CD4-positive, alpha-beta T cell (primary cell): ENCODE results near the gene LEF1. TPM values are rescaled to one million over a fixed set of nuclear protein-coding genes. Genes with fewer than 3 reads are reported as not detected.

Experiments
- ATAC-seq: fragments of 200-7000 bp; cut with Tn5 transposase; one replicate; pipeline ENCODE4 v1.10.0; 2022; ENCODE audit warnings: mild to moderate bottlenecking; ENCODE audit not compliant: poor library complexity
- CTCF ChIA-PET: fragments of 350-600 bp; sonication (Branson Sonifier 250); formaldehyde crosslinking; loops from one replicate; lab custom pipeline; 2021; ENCODE audit warnings: antibody characterized with exemption, inconsistent platforms; lab: Charles Lee
- POLR2A ChIA-PET: fragments of 350-600 bp; sonication (Branson Sonifier 250); formaldehyde crosslinking; loops from one replicate; lab custom pipeline; 2021; ENCODE audit warnings: antibody characterized with exemption, inconsistent platforms; lab: Charles Lee
- DNase-seq, 14 experiments: peaks; one replicate each; pipeline ENCODE4 v3.0.0-alpha.2; 2013 to 2020; ENCODE audit warnings: mixed read lengths in 2 of 14
- H3K27ac ChIP-seq, 2 donors: one replicate each; pipeline versions ENCODE4 v1.5.1 to v1.7.0; 2013; ENCODE audit warnings: low read length in 2 of 2, low read depth in 1 of 2, mild to moderate bottlenecking in 1 of 2
- H3K27me3 ChIP-seq, 2 experiments: 1 replicate in 1 of 2; 2 replicates in 1 of 2; pipeline versions ENCODE4 v1.6.1 to v1.7.0; 2013; ENCODE audit warnings: low read length in 2 of 2, control low read depth in 1 of 2, mild to moderate bottlenecking in 1 of 2, moderate library complexity in 1 of 2; ENCODE audit not compliant: insufficient read depth in 2 of 2, control insufficient read depth in 1 of 2
- H3K36me3 ChIP-seq: one replicate; pipeline ENCODE4 v1.6.1; 2013; ENCODE audit warnings: low read length, control low read depth; ENCODE audit not compliant: insufficient read depth
- H3K4me1 ChIP-seq: one replicate; pipeline ENCODE4 v1.6.1; 2013; ENCODE audit warnings: low read length, control low read depth; ENCODE audit not compliant: insufficient read depth
- H3K4me3 ChIP-seq: one replicate; pipeline ENCODE4 v1.5.1; 2013; ENCODE audit warnings: mild to moderate bottlenecking, low read length, moderate library complexity
- H3K9me3 ChIP-seq, 2 experiments: 1 replicate in 1 of 2; 2 replicates in 1 of 2; pipeline versions ENCODE4 v1.6.1 to v1.7.0; 2013; ENCODE audit warnings: low read length in 2 of 2, mild to moderate bottlenecking in 2 of 2, control low read depth in 1 of 2, moderate library complexity in 1 of 2; ENCODE audit not compliant: control insufficient read depth in 1 of 2, insufficient read depth in 1 of 2
- H3K27ac Mint-ChIP-seq: one replicate; pipeline ENCODE4 v1.8.0; 2020; ENCODE audit warnings: mixed read lengths
- H3K27me3 Mint-ChIP-seq: one replicate; pipeline ENCODE4 v1.8.0; 2021; ENCODE audit warnings: mixed read lengths
- H3K36me3 Mint-ChIP-seq: one replicate; pipeline ENCODE4 v1.8.0; 2021; ENCODE audit warnings: low read depth, mixed read lengths
- H3K4me1 Mint-ChIP-seq: one replicate; pipeline ENCODE4 v1.8.0; 2021; ENCODE audit warnings: low read depth, mixed read lengths
- H3K4me3 Mint-ChIP-seq: one replicate; pipeline ENCODE4 v1.8.0; 2020; ENCODE audit warnings: mild to moderate bottlenecking, mixed read lengths
- H3K9me3 Mint-ChIP-seq: one replicate; pipeline ENCODE4 v1.8.0; 2020; ENCODE audit warnings: mixed read lengths
- CTCF ChIP-seq: fragments of 200-600 bp; IDR thresholded peaks from one replicate; pipeline ENCODE4 v1.8.0; 2022; ENCODE audit warnings: antibody characterized with exemption, mild to moderate bottlenecking
- intact Hi-C, 2 experiments: fragments of 100-400 bp; cut with DNase I in 1 of 2; cut with micrococcal nuclease in 1 of 2; formaldehyde crosslinking; loops; one replicate each; pipeline versions ENCODE4 v1.15.1 to v1.9.0; 2023 to 2025; cut with DNase I, micrococcal nuclease
- total RNA-seq, 174 experiments: library from RNA in 2 of 174; stranded (reverse) in 2 of 174; gene quantifications; one replicate each; pipeline ENCODE4 v1.2.3 and lab custom pipeline; 2021 to 2026

LEF1 gene
- total RNA-seq, 2 experiments from 2014 or later, result 409 to 438 TPM

GRCh38 chr4:108001540-108002135 lies 167.1 kb downstream of the LEF1 start:
- no peaks in the 10 kb centered on the region for H3K9me3 Mint-ChIP-seq
- POLR2A ChIA-PET, result interaction anchor here (0.6 to 1.3 kb wide), 3 partner anchors 11 to 601 kb away, joined by 3 to 4 read pairs (median 3); partner anchors contain the start of gene HADH
- H3K27ac Mint-ChIP-seq, result no peak overlapping the region

GRCh38 chr4:107999932-108000539 lies 168.7 kb downstream of the LEF1 start:
- Mint-ChIP-seq H3K9me3 (no peaks in the 10 kb centered on the region), H3K27ac (no peak overlapping the region), H3K4me1 (peaks cover 79% of the 10 kb centered on the region), H3K27me3 (no peaks in the 10 kb centered on the region), H3K36me3 (peaks cover 39% of the 10 kb centered on the region), H3K4me3 (no peak overlapping the region)
- ATAC-seq (no peak), DNase-seq (no peak)
- no peak for TF ChIP-seq CTCF
- H3K4me3 ChIP-seq, result no peak overlapping the region
- ChIA-PET POLR2A (interaction anchor here (0.6 to 2.1 kb wide), 2 partner anchors 10 to 1560 kb away, joined by 3 to 8 read pairs; partner anchors contain the start of genes HADH and MCUB), CTCF (no interaction called here)
- H3K27me3 ChIP-seq, result no peaks in the 10 kb centered on the region
- peaks cover 5% of the 10 kb centered on the region for H3K36me3 ChIP-seq
- H3K27ac ChIP-seq, result no peak overlapping the region
- peaks cover 8% of the 10 kb centered on the region for H3K4me1 ChIP-seq
- intact Hi-C loops, result no loop called here
- H3K9me3 ChIP-seq, result no peaks in the 10 kb centered on the region

More at GRCh38 chr4:108001540-108002135, 167.1 kb downstream of the LEF1 start:
- H3K27me3 Mint-ChIP-seq, result no peaks in the 10 kb centered on the region
- peaks cover 84% of the 10 kb centered on the region for H3K4me1 Mint-ChIP-seq
- no peak overlapping the region for H3K4me3 Mint-ChIP-seq
- CTCF ChIA-PET, result no interaction called here
- peaks cover 5% of the 10 kb centered on the region for H3K36me3 ChIP-seq
- ATAC-seq (no peak), DNase-seq (no peak)
- H3K36me3 Mint-ChIP-seq, result peaks cover 39% of the 10 kb centered on the region
- H3K27me3 ChIP-seq, result no peaks in the 10 kb centered on the region
- no peak for TF ChIP-seq CTCF
- no peaks in the 10 kb centered on the region for H3K9me3 ChIP-seq
- H3K4me1 ChIP-seq, result peaks cover 16% of the 10 kb centered on the region
- no peak overlapping the region for H3K4me3 ChIP-seq
- intact Hi-C loops, result no loop called here
- H3K27ac ChIP-seq, result no peak overlapping the region

DNA sequence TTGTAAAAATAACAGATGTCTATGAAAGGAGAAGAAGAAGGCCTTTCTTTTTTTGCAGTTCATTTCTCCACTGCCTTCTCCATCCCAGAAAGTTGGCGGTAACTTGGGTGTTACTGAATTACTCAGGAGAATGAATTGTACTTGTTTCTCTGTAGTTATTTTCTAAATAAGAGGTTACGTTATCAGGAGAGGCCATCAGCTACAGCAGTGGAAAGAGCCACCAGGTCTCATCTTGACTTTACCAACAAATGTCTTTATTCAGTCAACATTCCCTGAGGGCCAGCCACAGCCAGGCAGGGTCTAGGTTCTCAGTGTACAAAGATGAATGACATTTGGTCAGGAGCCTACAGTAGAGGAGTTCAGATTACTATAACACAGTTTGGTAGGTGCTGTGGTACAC lies 170.9 kb downstream of the LEF1 start:
- Mint-ChIP-seq H3K4me3 (no peak overlapping the region), H3K36me3 (peaks cover 39% of the 10 kb centered on the region), H3K4me1 (peaks cover 79% of the 10 kb centered on the region), H3K27ac (no peak overlapping the region), H3K27me3 (no peaks in the 10 kb centered on the region), H3K9me3 (no peaks in the 10 kb centered on the region)
- intact Hi-C loops, result no loop called here
- Histone ChIP-seq H3K27me3 (no peaks in the 10 kb centered on the region), H3K9me3 (no peaks in the 10 kb centered on the region), H3K36me3 (peaks cover 5% of the 10 kb centered on the region), H3K27ac (no peak overlapping the region), H3K4me1 (peaks cover 3% of the 10 kb centered on the region), H3K4me3 (no peak overlapping the region)
- ChIA-PET POLR2A (no interaction called here), CTCF (no interaction called here)
- ATAC-seq, result no peak
- no peak for DNase-seq
- no peak for TF ChIP-seq CTCF

Other genes starting within 250 kb of the LEF1 start
- gene CYP2U1, start 237.4 kb downstream of the LEF1 start, total RNA-seq, result 1 to 10 TPM; 2.9 to 4.0 TPM
- 10 to 100 TPM; 16.1 to 16.3 TPM for gene HADH, start 179.0 kb downstream of the LEF1 start, total RNA-seq